Activated CD4-positive, alpha-beta T cell treated with anti-CD3 and anti-CD28 coated beads for 1 hour (primary cell): ENCODE results near the gene CHSY3.

Experiments used
- DNase-seq: peaks from one replicate; pipeline ENCODE4 v3.0.0-alpha.2; 2020

The CHSY3 gene

GRCh38 chr5:129904102-129904666 lies at the start of gene CHSY3:
TSS of gene CHSY3 (plus strand) at chr5:129904465.
- no peak for DNase-seq

- no peak for DNase-seq
Measured at GRCh38 chr5:129856325-129856724, 47.9 kb upstream of the CHSY3 start.

DNA sequence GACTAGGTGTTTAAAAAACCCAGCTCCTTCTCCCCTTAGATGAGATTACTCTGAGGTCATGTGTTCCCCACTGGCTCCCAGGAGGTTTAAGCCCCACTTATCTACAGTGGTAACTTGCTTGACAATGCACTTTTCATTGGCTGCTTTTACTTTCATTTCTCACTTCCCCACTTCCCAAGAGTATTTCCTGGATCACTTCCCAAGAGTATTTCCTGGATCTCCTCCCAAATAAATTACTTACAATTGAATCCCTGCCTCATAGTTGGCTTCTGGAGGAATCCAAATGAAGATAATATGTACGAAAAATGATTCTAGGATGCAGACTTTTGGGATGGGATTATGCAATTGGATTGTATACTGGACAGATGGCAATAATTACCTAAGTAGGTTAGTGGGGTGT lies 47.1 kb upstream of the CHSY3 start:
- DNase-seq = no peak

GRCh38 chr5:129858131-129858675 lies 46.1 kb upstream of the CHSY3 start:
- no peak for DNase-seq

- DNase-seq = no peak
Measured at GRCh38 chr5:129884322-129884721, 19.9 kb upstream of the CHSY3 start.

DNA sequence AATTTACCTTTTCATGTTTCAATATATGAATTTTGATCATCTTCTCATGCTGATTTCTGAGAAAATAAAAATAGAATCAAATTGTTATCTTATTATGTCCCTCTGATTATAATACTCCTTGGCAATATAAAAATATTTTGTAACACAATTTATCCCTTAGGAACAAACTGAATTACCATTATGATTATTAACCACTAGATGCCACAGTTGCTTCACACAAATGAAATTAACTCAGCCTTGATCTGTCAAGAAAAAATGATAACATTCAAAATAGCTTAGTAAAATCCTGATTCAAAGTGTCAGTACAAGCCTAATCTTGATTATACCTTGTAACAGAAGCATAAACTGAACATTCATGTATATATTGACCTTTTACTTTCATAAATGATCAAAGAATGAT lies 4.8 kb upstream of the CHSY3 start:
- DNase-seq = no peak

- no peak for DNase-seq
Measured at GRCh38 chr5:129902816-129903215, 1.4 kb upstream of the CHSY3 start.

DNA sequence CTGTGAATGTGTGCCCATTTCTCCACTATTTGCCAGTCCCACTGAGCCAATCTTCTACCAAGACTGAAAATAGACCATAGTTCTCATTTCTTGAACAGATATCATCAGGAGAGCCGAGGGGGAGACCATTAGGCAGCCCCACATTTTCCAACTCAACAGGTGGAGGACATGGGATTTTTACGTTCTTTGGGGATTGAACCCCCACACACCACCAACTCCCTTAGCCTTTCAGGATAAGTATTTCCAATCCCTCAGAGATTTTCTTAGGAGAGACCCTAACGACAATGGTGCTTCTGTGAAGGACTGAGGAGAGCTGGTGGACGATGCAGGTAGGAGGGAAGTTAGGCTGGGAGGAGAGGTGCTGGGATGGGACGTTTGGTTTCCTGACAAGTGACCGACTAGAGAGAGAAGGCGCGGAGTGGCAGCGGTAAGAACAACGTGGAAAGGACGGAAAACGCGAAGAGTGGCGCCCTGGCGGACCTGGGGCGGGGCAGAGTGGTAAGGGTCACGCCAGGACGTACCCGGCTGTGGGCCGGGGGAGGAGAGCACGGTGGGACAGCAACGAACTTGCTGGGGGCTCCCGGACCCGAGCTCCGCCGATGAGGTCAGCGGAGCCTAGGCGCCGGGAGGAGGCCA lies 681 bp upstream of the CHSY3 start:
- no peak for DNase-seq

- DNase-seq = no peak
Measured at GRCh38 chr5:129904667-129905472, 605 bp downstream of the CHSY3 start.

DNA sequence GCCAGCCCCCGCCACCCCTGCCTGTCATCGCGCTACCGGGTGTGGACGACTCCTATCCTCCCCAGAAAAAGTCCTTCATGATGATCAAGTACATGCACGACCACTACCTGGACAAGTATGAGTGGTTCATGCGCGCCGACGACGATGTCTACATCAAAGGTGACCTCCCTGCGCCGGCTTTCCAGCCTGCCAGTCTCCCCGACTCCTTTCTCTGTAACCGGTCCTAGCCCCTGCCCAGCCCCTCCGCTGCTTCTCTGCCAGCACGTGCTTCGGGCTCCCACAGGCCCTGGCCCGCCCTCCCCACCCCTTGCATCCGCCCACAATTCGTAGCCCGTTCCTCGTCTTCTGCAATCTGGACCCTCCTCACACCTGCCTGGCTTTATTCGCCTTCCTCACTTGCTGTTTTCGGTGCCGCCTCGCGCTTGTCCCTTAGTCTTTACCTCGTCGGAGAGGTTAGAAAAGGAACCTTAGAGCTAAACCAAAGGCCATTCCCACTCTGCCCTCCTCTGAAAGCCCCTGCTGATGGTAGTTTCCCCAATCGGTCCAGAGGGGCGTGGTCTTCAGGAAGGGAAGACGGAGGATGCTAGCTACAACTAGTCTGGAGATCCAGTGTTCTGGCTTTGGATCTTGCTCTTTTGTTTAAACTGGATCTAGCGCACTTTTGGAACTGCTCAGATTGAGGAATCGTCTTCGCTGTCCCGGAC lies 1.4 kb downstream of the CHSY3 start:
- DNase-seq = no peak

DNA sequence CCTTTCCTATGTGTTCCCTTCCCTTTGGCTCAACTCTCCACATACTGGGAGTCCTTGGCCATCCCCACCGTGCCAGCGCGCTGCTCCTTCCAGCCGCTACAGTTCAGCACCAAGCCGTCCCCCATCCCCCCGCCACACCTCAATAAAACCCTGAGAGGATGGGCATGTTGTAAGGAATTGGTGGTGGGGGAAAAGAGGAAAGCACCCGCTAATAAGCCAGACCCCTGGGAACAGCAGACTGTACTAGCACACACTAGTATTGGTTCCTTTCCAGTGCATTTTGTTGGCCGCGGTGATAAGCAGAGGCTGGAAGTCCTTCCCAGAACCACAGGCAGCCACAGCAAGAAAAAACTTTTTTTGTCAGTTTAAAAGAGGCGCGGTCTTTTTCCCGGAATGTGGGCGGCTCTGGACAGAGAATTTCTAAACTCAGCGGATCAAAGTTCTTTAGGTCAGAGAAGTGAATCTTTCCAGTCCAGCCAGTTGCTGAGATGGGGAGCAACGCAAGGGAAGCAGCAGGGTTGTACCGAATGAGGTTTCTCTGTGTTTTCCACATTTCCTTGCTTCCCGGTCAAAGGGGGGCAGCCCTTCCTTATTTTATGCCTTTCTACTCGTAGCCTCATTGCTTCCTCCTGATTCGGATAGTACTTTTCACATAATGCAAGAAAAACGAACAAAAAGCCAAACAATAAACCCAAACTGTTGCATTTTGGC lies 2.1 kb downstream of the CHSY3 start:
- DNase-seq = no peak

- no peak for DNase-seq
Measured at GRCh38 chr5:129909225-129909624, 5.0 kb downstream of the CHSY3 start.

DNA sequence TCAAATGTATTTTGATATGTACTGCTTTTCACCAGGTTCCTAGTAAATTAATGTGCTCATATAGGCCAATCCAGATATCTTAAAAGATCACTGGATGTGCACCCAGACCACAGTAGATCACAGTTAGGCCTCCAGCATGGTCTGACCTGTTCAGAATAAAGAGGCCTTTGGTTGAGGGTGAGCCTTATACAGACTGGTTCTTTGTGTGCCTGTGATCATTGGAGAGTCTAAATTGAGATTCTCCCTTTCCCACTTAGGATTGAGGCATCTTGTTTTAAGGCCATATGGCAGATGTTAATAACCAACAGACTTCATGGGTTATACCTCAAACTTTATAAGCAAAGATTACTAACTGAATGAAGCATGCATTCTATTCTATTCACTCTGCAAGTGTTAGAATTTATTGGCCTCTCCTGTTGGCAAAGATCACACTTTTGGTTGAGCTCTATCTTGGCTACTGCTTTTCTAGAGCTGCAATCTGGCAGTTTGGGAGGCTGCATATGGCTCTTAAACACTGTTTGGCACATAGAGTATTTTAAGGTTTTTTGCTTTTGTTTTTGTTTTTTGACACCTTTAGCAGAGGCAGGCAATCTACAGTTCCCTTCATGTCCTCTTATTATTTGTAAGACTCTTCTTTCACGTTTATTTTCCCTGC lies 8.5 kb downstream of the CHSY3 start:
- DNase-seq = no peak

- no peak for DNase-seq
Measured at GRCh38 chr5:129915415-129915814, 11.2 kb downstream of the CHSY3 start.

GRCh38 chr5:129917224-129917623 lies 13.0 kb downstream of the CHSY3 start:
- no peak for DNase-seq

GRCh38 chr5:129921204-129921603 lies 16.9 kb downstream of the CHSY3 start:
- no peak for DNase-seq

GRCh38 chr5:129930221-129930620 lies 26.0 kb downstream of the CHSY3 start:
- DNase-seq = no peak

DNA sequence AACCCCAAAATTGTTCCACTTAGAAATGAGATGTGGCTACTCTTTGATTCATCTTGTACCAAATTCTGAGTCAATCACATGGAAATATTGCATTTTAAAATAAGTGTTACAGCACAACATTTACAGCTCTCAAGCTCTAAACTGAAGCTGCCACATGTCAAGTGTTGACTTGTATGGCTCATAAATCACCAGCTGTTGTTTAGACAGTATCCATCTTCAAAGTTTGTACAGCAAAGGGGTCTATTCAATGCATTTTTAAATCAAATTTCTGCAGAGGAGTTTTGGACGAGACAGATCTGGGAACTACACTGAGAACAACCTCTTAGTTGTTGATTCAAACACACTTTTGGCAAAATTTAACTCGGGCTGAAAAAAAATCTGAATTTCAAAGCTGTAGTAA lies 31.4 kb downstream of the CHSY3 start:
- no peak for DNase-seq

- DNase-seq = no peak
Measured at GRCh38 chr5:129938077-129938476, 33.8 kb downstream of the CHSY3 start.

- DNase-seq = no peak
Measured at GRCh38 chr5:129943936-129944335, 39.7 kb downstream of the CHSY3 start.

GRCh38 chr5:129945028-129945427 lies 40.8 kb downstream of the CHSY3 start:
- no peak for DNase-seq

- no peak for DNase-seq
Measured at GRCh38 chr5:129945774-129946270, 41.6 kb downstream of the CHSY3 start.
